Ovary (tissue), 9 donors: Measurements from ENCODE around the gene ZNF827. TPM values are rescaled to one million over a fixed set of nuclear protein-coding genes. Genes with fewer than 3 reads are reported as not detected.

Experiments
- DNase-seq, 5 donors: peaks; one replicate each; pipeline ENCODE4 v3.0.0-alpha.2; 2019 to 2020
- H3K27ac ChIP-seq, 2 donors: fragments of 200-600 bp; one replicate each; pipeline versions ENCODE4 v1.5.1 to v1.8.0; 2019 to 2022
- H3K27me3 ChIP-seq: fragments of 200-600 bp; one replicate; pipeline ENCODE4 v1.8.0; 2022
- H3K36me3 ChIP-seq: fragments of 200-600 bp; sonication (generic); one replicate; pipeline ENCODE4 v1.5.1; 2019
- H3K4me1 ChIP-seq: one replicate; pipeline ENCODE4 v1.8.1; 2013; ENCODE audit warnings: mild to moderate bottlenecking, moderate library complexity; ENCODE audit not compliant: insufficient read depth
- H3K4me3 ChIP-seq: fragments of 200-600 bp; sonication (generic); one replicate; pipeline ENCODE4 v1.5.1; 2017
- H3K9me3 ChIP-seq, 2 donors: fragments of 200-600 bp in 1 of 2; sonication (generic) in 1 of 2; one replicate each; pipeline versions ENCODE4 v1.5.1 to v1.8.1; 2013 to 2019; ENCODE audit warnings: mild to moderate bottlenecking in 1 of 2, moderate library complexity in 1 of 2
- CTCF ChIP-seq, 3 donors: fragments of 450-650 bp in 2 of 3; fragments of 200-600 bp in 1 of 3; IDR thresholded peaks; one replicate each; pipeline versions ENCODE4 v1.5.1 to v1.8.0; 2016 to 2022; ENCODE audit warnings: antibody characterized with exemption in 3 of 3, mild to moderate bottlenecking in 1 of 3
- EP300 ChIP-seq: sonication (generic); formaldehyde crosslinking; IDR thresholded peaks from one replicate; pipeline ENCODE4 v1.6.1; 2017; ENCODE audit warnings: antibody characterized with exemption
- POLR2A ChIP-seq: fragments of 450-650 bp; IDR thresholded peaks from one replicate; pipeline ENCODE4 v1.6.1; 2017; ENCODE audit warnings: antibody characterized with exemption, mild to moderate bottlenecking, moderate library complexity
- WGBS, 3 donors: extraction: QIAGEN DNeasy Blood & Tissue Kit in 1 of 3; methylation state at CpG; one replicate each; pipeline versions ENCODE4 v1.1.5 to v1.1.7; 2013 to 2017; 5-methylcytosine and 5-hydroxymethylcytosine counted together
- intact Hi-C, 4 donors: fragments of 100-400 bp; cut with DNase I; formaldehyde crosslinking; loops; one replicate each; pipeline versions ENCODE4 v1.11.0 to v1.15.1; 2022 to 2023
- polyA plus RNA-seq, 2 donors: library from polyadenylated mRNA; stranded (reverse); fragments of 200-250 nt in 1 of 2; fragments of 350-450 nt in 1 of 2; fragmentation: Illumina TruSeq in 1 of 2; extraction: RNeasy Lipid Tissue Mini Kit (QIAGEN cat#74804) in 1 of 2; gene quantifications; one replicate each; pipeline ENCODE4 v1.2.3, GENCODE V29; 2013 to 2014
- total RNA-seq, 7 donors: library from RNA; depleted of rRNA in 2 of 7; stranded (reverse); fragments of >200 nt in 2 of 7; fragmentation: NEBNext Ultra II Directional in 3 of 7; extraction: Animal tissue kit (Norgen Biotek cat#: 25700) in 3 of 7; gene quantifications; one replicate each; pipeline versions ENCODE4 v1.1.0 to v1.2.4, GENCODE V29; 2016 to 2023
- donor health status: DM: no; HTN: no; CAD: no; lungs with moderate emphysema.
- donor health status: DM: no; HTN: no; CAD: no.
- donor health status: Bipolar disorder and iron deficiency.
- donor health status: DM: yes; HTN: yes; CAD: no.
- donor health status: DM: no; HTN: no; CAD: no.
- donor health status: DM: yes; HTN: yes; CAD: no.

ZNF827 gene
- total and polyA plus RNA-seq, 9 donors: 7.8 to 36.0 (median 20.0) TPM

- 94 to 96% (median 96%) methylated on average over 11 of the region's 11 CpGs for WGBS, 3 donors
- Histone ChIP-seq H3K27ac (no peak overlapping the region), H3K9me3 (no peaks in the 10 kb centered on the region), H3K4me3 (no peak overlapping the region), H3K4me1 (peaks cover 4% of the 10 kb centered on the region), H3K27me3 (no peaks in the 10 kb centered on the region), H3K36me3 (no peaks in the 10 kb centered on the region)
- intact Hi-C loops: no loop called here
- TF ChIP-seq POLR2A: no peak
- no peak for TF ChIP-seq EP300
- no peak for TF ChIP-seq CTCF (IDR thresholded peaks at IDR 0.05)
- DNase-seq: no peak
These were observed 46.7 kb downstream of the ZNF827 start for GRCh38 chr4:145891958-145892357.

- intact Hi-C loops: no loop called here
- Histone ChIP-seq H3K9me3 (no peaks in the 10 kb centered on the region), H3K4me3 (no peak overlapping the region), H3K27me3 (no peaks in the 10 kb centered on the region), H3K36me3 (no peaks in the 10 kb centered on the region), H3K27ac (no peak overlapping the region), H3K4me1 (peaks cover 7% of the 10 kb centered on the region)
- no peak for TF ChIP-seq EP300
- no peak for TF ChIP-seq CTCF (IDR thresholded peaks at IDR 0.05)
- TF ChIP-seq POLR2A: no peak
- 88 to 92% (median 89%) methylated on average over 3 of the region's 3 CpGs for WGBS, 3 donors
- DNase-seq: no peak
These were observed 47.9 kb downstream of the ZNF827 start for GRCh38 chr4:145890689-145891088.

DNA sequence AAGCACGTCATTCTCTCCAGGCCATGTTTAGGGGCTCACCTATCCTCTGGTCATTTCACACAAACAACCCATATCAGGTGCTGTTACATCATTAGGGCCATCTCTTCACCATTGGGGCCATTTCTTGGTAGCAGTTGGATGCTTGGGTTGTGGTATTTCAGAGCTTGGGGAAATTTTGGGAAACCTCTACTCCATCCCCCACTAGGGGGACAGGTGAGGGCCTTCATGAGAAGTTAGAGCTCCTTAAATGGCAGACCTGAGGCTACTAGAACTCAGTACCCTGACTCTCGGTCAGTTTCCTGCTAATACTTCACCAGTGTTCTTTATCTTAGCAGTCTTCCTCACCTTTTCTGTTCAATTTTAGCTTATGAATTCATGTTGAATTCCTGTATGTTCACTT is 50.2 kb downstream of the ZNF827 start:
- TF ChIP-seq EP300 (no peak), CTCF (IDR thresholded peaks at IDR 0.05) (no peak), POLR2A (no peak)
- Histone ChIP-seq H3K4me1 (peaks cover 7% of the 10 kb centered on the region), H3K36me3 (no peaks in the 10 kb centered on the region), H3K27me3 (no peaks in the 10 kb centered on the region), H3K4me3 (no peak overlapping the region), H3K27ac (no peak overlapping the region), H3K9me3 (no peaks in the 10 kb centered on the region)
- intact Hi-C loops: loop anchor here in 1 of 4 donors (10.0 kb wide), 1 partner anchor 46 kb away; the partner anchor contains the start of gene ZNF827
- no peak for DNase-seq
- 97 to 100% (median 98%) methylated on average over 2 of the region's 2 CpGs for WGBS, 3 donors

DNA sequence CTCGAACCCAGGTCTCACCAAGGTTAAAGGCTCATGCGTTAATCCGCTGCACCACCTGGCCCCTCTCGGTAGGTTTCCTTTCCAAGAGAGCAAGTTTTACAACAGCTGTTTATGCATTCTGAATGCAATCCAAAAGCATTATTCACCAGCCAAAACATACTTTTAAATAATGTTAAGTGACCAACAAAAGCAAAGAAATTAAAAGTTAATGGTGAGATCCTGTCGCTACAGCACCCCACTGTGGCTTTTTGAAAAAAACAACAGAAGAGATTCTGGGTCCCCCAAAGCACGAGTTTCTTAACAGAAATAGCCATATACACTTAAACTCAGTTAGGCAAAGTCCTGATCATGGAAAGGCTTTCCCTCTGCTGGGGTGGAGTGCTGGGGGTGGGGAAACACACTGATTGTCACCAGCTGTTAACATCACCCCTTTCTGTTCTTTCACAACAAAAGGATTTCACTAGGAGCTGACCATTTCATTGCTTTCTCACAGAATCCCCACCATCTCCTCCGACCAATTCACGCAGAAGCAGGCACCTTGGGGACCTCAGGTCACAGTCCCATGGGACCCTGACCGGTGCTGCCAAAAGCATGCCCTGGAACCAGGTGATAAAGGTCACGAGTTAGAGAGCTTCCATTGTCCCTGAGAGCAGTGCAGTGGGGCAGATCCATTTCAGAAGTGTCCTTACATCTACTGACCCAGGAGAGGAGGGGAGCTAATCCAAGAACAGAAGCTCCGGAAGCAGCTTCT is 51.2 kb downstream of the ZNF827 start:
- WGBS, 3 donors: 9 to 12% (median 10%) methylated on average over 11 of the region's 11 CpGs
- TF ChIP-seq CTCF (IDR thresholded peaks at IDR 0.05) (peak in 1 of 3 donors; percentile 10), EP300 (no peak)
- no peak overlapping the region for H3K27ac ChIP-seq
- H3K27me3 ChIP-seq: no peaks in the 10 kb centered on the region
- DNase-seq: peak; percentile 49 to 58 (median 52)
- peaks cover 7% of the 10 kb centered on the region for H3K4me1 ChIP-seq
- H3K4me3 ChIP-seq: no peak overlapping the region
- H3K36me3 ChIP-seq: no peaks in the 10 kb centered on the region
- intact Hi-C loops: loop anchor here in 1 of 4 donors (10.0 kb wide), 1 partner anchor 47 kb away; the partner anchor contains the start of gene ZNF827
- H3K9me3 ChIP-seq: no peaks in the 10 kb centered on the region
